ENCODE data around the gene CHRNA7.

The CHRNA7 gene

DNA sequence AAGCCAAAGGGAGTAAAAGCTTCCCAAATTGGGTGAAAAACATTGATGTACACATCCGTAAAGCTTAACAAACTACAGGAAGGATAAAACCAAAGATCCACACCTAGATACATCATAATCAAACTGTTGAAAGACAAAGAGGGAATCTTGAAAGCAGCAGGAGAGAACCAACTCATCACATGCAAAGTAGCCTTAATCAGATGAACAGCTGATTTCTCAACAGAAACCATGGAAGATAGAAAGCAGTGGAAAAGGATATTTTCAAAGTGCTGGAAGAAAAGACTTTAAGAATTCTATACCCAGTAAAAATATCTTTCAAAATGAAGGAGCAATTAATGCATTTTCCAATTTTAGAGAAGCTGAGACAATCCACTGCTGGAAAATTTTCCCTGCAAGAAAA is 36.8 kb downstream of the CHRNA7 start:
- DNase-seq (ENCODE audit: low read depth in 2 of 3, low spot score in 2 of 3), result no peak

DNA sequence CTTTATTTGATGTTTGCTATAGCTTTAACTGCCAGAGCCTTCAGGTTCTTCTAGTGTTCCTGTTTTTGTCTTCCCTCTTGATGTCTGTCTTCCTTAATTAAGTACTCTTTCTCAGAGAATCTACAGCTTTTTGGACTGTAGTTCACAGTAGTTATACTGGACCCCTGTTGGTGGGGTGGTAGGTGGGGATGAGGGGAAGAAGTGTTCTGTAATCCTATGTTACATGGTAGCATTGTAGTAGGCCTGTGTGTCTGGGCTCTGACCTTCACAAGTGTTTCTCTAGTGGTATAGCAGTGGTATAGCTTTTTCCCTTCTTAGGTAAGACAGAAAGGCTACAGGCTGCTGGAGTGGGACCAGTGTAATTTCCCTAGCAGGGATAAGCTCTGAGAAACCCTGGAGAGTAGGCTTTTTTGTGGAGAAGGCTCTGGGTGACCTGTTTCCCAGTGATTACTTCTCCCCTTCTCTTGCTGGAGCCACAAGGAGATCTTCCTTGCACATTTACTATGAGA is 59.6 kb downstream of the CHRNA7 start:
- DNase-seq (ENCODE audit: low read depth in 2 of 3, low spot score in 2 of 3), result no peak

DNA sequence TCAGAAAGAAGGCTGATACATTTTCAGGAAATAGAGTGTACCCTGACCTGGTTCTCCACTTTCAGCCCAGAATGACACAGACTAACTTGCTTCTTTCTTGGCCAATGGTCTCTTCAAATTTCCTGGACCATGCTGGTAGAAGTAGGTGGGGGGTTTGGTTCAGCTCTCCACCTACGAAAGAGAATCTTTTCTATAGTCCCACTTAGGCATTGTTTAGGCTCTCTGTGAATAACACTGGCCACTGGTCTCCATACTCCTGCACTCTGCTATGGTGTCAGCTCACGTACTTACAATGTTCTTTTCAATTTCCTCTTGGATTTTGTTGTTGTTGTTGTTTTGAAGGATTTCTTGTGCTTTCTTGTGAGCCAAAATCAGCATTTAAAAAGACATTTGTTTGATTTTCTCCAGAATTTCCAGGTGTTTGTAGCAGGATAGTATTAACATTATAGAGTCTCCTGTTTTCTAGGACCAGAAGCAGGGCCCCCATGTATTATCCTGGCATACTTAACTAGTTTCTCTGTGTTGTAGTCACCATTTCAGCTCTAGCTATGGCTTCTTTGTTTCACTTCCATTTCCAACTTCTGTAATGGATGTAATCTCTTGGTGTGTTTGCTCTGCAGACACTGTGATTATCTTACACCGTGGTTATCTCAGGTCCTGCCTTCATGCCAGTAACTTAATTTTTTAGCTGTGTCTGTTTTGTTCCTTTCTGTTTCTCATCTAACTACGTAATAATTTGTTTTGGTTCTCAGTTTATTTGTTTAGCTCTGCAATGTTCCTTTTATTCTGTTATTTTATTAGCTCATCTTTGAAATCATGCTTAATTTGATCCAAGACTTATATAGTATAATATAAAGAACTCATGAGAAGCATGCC is 61.4 kb downstream of the CHRNA7 start:
- no peak for DNase-seq (ENCODE audit: low read depth in 2 of 3, low spot score in 2 of 3)

DNA sequence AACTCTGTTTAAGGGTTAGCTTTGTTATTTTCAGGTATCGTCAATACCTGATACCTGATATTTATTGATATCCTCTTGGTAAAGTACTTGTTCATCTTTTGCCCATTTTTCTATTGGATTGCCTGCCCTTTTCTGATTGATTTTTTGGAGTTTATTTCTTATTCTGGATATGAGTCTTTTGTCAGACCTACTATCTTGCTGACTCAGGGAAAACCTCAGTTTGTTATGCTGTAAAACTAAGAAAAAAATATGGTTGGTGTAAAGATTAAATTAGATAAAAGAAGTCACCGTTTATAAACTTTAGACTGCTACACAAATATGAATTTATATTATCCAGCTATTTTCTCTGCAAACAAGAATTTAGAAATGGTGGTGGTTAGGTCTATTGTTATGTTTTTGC is 65.9 kb downstream of the CHRNA7 start:
- DNase-seq (ENCODE audit: low read depth in 2 of 3, low spot score in 2 of 3), result no peak

DNA sequence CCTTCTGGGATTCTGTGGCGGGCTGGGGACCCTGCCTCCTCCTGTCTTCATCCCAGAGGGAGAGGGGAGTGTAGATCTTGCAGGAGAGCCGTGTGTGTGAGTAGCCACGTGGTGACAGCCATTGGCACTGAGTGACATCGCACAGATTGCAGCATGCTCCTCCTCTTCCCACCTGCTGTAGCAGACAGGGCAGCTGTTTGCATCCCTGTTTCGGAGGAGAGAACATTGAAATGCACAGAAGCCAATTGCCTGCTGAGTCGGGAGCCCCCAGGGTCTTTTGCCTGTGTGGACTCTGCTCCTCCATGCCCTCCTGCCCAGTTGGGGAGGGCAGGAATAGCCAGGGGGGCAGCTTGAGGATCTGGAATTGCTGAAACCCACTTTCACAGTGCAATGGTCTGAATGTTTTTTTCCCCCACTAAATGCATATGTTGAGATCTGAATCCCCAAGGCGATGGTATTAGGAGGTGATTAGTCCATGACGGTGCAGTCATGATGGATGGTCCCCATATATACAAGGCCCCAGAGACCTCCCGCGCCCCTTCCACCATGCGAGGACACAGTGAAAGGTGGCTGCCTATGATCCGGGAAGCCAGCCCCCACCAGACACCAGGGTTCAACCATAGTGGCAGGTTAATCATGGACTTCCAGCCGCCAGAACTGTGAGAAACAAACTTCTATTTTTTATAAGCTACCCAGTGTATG is 66.8 kb downstream of the CHRNA7 start:
- no peak for DNase-seq (ENCODE audit: low read depth in 2 of 3, low spot score in 2 of 3)

DNA sequence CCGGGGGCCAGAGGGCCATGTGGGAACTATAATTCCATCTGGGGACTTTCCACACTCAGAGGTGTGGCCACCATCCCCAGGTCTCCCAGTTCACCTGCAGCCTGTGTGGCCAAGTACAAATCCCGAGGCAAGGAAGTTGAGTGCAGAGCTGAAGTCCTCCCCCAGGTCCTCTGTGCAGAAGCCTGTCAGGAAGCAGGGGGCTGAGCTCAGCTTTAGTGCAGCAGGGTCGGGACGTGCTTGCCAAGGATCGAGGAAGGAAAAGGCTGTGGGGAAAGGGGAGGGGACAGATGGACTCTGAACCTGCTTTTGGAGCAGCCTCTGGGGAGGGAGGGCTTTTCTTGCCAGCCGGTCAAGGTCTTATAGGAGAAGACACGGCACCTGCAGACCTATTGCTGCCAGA is 67.7 kb downstream of the CHRNA7 start:
- DNase-seq (ENCODE audit: low read depth in 2 of 3, low spot score in 2 of 3), result no peak

DNA sequence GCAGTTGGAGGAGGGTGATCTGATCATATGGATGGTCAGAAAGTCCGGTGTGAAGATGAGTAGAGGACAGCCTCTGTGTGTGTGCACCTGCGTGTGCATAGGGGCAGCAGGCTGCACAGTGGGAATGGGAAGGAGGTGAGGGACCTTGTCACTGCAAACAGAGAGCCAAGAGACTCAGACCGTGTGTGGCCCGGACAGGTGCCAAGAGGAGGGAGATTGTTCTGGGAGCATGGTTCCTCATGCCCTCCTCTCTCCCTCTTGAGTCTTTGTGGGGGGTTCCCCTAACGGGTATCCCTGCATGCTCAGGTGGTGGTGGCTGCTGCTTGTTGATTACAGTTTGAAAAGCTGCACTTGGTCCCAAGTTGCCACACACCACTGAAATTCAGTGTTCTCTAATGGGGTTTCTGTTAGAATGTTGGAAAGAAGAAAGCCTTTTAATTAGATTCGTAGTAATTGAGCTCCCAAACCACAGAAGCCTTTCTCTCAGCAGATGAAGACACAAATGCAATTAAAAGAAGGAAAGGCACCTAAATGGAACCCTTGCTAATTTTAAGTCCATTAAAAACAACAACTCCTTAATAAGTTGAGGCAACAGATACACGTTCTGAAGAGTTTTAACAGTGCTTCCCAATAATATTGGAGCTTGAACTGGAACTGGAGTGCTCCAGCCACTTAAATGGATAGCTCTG is 68.9 kb downstream of the CHRNA7 start:
- no peak for DNase-seq (ENCODE audit: low read depth in 2 of 3, low spot score in 2 of 3)

DNA sequence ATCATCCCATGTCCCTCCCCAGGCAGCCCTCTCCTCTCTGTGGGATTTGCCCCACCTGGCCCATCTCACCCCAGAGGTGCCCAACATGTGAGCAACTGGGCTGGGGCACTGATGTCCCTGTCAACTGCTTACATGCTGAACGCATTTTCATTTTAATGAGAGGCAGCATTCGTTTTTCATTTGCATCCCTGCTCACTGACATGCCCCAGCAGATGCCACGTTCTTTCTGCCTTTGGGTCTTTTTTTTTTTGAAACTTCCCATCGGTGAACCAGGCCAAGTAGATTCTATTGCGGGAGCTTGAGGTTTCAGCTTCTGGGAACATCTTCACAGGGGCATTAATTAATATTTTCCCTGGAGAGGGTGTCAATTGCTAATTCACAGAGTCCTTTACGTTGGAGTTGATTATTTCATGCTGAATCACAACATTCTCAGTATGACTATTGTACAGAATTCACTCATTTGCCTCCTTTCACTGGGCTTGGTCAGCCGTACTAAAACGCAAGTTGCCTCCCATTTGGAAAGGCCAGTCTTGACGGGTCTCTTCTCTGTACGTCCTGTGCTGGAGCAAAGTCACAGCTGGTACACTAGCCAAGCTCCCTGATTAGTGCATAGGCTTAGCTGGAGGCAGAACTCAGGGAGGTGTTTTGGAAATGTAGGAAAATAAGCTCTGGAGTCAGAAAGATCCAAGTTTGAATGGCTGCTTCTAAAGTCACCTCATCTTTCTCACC is 69.8 kb downstream of the CHRNA7 start:
- no peak for DNase-seq (ENCODE audit: low read depth in 2 of 3, low spot score in 2 of 3)

DNA sequence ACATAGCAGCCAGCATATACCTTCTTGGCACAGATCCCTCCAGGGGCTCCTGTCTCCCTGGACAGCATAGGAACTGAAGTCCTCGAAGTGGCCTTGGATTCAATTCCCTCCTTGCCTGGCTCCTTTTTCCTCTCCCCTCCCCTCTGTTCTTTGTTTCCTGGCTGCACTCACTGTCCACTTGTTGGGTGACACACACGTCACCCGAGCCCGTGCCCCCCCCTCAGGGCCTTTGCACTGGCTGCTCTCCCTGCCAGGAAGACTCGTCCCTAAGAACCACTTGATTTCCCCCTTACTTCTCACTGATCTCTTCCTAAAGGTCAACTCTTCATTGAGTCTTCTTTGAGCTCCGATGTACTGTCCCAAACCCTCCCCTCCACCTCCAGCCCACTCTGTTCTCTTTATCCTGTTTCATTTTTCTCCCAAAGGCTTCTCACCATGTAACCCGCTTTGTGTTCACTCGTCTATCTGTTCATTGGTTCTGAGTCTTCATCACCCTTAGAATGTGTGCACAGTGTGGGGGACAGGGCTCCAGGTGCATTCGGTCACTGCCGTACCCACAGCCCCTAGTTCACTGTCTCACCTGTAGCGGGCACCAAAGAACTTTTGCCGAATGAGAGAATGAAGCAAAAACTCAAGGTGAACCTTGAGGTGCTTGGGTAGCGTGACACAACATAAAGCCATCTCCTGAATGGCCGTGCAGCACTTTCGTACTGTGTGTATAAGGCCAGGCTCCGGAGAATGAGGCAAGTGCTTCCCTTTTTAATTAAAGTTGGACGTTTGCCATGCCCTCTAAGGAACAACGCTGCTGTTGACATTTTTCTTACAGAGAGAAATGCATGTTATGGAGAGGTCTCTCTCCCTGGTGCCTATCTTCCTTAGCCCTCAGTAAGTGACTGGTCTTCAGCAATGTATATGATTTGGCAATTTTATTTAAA is 74.0 kb downstream of the CHRNA7 start:
- no peak for DNase-seq (ENCODE audit: low read depth in 2 of 3, low spot score in 2 of 3)

DNA sequence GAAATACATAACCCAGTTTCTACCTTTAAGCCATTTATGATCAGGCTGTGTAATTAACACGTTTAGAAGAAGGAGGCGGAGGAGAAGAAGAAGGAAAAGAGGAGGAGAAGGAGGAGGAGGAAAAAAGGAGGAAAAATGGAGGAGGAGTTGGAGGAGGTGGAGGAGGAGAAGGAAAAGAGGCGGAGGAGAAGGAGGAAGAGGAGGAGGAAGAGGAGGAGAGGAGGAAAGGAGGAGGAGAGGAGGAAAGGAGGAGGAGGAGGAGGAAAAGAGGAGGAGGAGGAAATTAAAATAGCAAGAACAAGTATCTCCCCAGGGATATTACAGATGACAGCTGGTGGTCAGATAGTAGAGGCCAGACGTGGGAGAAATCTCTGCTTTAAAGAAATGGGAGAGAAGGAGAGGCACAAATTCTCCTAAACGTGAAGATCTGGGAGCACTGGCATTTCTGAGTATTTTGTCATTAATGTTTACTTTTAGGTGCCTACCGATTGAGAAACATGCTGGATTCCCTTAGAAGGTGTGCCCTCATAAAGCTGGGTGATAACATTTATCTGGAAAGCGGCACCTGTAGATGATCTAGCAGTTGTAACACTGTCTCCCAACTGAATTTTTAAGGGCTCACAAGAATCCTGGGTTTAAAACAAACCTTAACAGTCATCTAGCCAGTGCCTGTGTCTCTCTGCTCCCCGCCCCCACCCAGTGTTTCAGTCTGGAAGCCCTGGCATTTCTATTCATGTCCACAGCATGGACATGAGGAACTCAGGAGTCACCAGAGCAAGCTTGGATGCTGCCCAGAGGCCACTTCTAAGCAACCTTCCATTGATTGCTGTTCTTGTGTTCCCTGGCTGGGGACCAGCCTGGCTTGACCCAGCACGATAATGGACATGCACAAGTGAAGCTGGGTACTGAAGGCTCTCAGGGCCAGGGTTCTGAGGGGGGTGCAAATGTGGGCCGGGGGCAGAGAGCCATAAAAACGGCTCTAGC is 75.2 kb downstream of the CHRNA7 start:
- no peak for DNase-seq (ENCODE audit: low read depth in 2 of 3, low spot score in 2 of 3)

DNA sequence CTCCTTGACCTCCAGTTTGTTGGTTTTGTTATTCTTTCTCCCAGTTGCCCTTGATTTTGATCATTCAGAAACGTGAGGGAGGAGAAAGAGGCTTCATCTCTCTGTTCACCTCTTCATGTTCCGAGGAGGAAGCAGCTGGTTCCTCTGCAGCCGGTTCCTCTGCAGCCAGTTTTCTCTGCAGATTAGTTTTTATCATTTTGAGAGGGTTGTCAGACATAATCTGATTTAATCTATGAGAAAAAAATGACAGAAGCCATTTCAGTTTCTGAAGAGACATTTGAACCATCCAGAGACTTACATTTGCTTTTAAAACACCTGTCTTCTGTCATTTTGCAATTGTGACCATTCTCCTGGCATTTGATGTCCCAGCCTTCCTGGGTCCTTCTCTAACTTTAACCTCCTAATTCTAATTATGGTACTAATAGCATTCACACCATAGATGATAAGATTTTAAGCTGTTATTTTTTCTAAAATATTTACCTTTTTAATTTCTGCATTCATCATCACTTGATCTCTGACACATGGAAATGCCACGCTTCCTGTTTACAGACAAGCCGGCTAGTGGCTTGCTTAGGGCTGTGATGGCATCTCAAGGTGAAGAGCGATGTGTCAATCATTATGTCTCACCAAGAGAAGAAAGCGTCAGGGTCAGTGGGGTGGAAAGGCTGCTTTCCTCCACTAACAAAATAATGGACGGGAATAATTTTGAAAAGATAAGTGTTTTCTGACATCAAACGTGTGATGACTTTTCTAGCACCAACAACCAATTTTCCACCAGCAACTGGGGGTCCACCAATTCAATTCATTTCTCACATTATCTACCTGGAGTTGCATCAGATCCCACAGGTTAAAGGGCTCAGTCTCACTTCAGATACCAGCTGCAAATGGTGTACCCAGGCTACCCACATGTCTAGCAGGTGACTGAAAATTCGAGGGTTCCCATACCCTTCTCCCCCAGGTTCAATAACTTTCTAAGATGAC is 76.4 kb downstream of the CHRNA7 start:
- DNase-seq (ENCODE audit: low read depth in 2 of 3, low spot score in 2 of 3), result no peak

DNA sequence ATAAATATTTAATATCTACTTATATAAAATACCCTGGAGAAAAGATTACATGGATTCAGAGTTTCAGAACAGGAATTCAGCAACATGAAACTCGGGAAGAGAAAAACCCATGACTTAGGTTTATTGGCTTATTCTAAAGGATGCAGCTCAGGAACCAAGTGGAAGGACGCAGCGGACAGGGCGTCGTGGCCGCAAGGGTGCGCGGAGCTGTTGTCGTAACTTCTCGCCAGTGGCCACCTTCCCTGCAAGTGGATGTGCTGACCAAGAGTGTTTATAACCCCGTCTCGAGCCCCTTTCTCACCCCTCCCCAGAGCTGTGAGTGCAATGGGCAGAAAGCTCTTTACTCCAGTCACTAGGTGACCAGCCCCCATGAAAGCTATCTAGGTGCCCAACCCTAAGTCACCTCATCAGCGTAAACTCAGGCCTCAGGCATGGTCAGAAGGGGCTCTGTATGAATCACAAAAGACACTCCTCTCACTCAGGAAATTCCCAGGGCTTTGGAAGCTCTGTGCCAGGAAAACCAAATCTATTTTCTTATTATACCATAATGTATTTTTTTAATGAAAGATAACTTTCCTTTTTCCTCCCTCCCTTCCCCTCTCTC is 77.3 kb downstream of the CHRNA7 start:
- DNase-seq (ENCODE audit: low read depth in 2 of 3, low spot score in 2 of 3), result no peak

DNA sequence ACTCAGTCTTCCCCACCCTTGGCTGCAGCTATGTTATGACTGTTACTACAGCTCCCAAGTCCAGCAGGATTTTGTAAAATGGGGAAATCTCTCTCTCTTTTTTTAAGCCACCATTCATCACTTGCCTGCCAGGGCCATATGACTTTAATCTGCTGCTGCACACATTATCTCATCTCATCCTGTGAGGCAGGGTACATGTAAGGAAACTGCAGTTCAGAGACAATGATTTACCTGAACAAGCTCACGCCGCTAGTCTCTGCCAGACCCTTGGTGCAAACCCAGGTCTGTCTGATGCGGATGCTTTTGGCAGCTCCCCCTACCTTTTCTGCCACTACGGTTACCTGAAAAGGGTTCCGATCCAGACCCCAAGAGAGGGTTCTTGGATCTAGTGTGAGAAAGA is 78.3 kb downstream of the CHRNA7 start:
- DNase-seq (ENCODE audit: low read depth in 2 of 3, low spot score in 2 of 3), result no peak

DNA sequence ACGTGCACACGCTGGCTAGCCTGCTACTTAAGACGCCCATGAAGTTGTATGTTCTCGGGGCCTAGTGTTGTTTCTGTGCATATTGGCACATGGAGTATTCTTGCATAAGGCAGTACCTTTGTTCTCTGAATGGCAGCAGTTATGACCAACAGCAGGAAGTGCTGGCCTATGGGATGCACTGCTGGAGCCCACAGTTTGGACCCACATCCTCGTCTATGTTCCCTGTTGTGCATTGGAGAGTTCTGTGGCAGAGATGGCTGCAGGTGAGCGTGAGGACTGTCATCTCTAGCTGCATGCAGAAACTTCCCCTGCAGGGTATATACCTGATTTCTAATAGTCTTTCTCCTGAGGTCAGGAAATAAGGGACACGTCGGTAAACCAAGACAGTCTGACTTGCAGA is 81.8 kb downstream of the CHRNA7 start:
- no peak for DNase-seq (ENCODE audit: low read depth in 2 of 3, low spot score in 2 of 3)

DNA sequence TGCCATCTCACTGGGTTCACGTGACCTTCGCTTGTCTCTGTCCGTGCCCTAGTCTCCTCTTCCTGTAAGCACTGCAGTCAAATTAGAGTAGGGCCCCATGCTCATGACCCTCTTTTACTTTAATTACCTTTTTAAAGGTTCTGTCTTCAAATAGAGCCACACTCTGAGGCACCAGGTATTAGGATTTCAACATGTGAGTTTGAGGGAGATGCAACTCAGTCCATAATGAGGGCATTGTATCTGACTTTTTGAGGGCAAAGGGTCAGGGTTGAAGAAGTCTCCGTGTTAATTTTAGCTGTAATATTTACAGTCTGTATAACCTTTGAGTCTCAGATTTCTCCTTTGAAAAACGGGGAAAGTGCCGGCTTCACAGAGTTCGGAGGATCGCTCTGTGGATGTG is 82.9 kb downstream of the CHRNA7 start:
- no peak for DNase-seq (ENCODE audit: low read depth in 2 of 3, low spot score in 2 of 3)

DNA sequence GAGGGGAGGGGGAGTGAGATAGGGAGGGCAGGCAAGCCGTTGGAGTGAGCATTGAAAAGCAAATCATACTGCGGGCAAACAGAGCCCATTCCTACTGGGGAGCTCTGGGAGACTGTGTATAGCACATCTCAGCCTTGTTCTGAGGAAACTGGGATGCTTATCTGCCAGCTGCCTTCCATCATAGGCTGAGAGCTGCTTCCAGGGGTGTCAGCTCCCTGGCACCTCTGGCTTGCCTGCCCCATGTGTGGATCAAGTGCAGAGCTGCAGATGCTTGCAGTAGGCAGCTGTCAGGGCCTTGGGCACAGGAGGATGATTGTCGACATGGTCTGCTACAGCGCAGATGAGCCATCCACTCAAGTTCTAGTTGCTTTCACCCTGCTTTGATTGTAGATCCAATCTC is 86.8 kb downstream of the CHRNA7 start:
- no peak for DNase-seq (ENCODE audit: low read depth in 2 of 3, low spot score in 2 of 3)

DNA sequence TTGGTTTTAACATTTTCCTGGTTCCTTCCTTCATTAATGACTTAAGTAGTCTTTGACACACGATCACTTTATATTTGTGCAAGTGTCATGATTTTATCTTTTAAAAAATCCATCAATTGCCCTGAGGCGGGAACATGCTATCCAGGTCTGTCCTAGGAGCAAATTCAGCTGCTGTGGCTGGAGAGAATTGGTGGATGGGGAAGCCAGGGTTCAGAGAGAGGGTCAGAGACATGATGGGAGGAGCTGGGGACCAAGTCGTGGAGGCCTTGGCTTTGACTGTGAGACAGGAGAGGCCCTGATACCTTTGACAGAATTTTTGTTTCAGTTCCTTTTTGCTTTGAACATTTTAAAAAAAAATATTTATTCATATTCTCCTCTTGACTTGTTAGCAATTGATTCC is 89.0 kb downstream of the CHRNA7 start:
- DNase-seq (ENCODE audit: low read depth in 2 of 3, low spot score in 2 of 3), result no peak
